ENCODE measurements around the gene C1orf146. TPM values are rescaled to one million over a fixed set of nuclear protein-coding genes. Genes with fewer than 3 reads are reported as not detected.
"Not testable (repeated sequence)": the region's sequence is repeated elsewhere in the genome, so short reads cannot be mapped to it uniquely, and the experiment has no call there.

Gene C1orf146
- total and polyA plus RNA-seq, 2 experiments from 2014 or later = not detected

DNA sequence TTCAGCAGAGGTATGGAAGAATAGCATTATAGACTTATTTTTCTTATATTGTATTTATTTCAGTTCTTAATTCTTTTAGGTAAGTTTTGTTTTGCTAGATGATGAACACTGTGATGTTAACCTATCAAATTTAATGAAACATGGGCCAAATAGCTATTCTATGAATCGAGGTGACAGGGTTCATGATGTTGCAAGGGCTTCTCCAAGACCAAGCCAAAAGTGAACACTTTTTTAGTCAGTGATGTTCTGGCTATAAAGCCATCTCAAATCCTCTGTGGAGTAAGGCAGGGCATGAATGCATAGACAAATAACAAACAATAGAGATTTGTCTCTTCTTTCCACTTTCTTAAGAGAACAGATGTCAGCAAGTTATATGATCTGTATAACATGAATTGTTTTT lies 26.7 kb downstream of the C1orf146 start:
- Histone ChIP-seq H3K79me2 (no peaks in the 10 kb centered on the region), H3K36me3 (replicated peaks; ENCODE audit: insufficient read depth, low read depth) (no peaks in the 10 kb centered on the region), H3K9me2 (replicated peaks; ENCODE audit: insufficient read depth) (no peaks in the 10 kb centered on the region), H3K4me3 (no peak overlapping the region), H2AFZ (no peak overlapping the region), H3K9me3 (ENCODE audit: low read depth) (no peaks in the 10 kb centered on the region), H3K4me2 (no peak overlapping the region), H3K4me1 (ENCODE audit: insufficient read depth) (no peaks in the 10 kb centered on the region), H4K20me1 (ENCODE audit: insufficient read depth, poor library complexity, severe bottlenecking) (no peaks in the 10 kb centered on the region), H3K27me3 (no peaks in the 10 kb centered on the region), H3K27ac (no peak overlapping the region)
- no peak for DNase-seq (ENCODE audit: low spot score)
- TF ChIP-seq EZH2 (IDR thresholded peaks at IDR 0.05; ENCODE audit: borderline replicate concordance) = no peak
- TF ChIP-seq, protein P1, sequence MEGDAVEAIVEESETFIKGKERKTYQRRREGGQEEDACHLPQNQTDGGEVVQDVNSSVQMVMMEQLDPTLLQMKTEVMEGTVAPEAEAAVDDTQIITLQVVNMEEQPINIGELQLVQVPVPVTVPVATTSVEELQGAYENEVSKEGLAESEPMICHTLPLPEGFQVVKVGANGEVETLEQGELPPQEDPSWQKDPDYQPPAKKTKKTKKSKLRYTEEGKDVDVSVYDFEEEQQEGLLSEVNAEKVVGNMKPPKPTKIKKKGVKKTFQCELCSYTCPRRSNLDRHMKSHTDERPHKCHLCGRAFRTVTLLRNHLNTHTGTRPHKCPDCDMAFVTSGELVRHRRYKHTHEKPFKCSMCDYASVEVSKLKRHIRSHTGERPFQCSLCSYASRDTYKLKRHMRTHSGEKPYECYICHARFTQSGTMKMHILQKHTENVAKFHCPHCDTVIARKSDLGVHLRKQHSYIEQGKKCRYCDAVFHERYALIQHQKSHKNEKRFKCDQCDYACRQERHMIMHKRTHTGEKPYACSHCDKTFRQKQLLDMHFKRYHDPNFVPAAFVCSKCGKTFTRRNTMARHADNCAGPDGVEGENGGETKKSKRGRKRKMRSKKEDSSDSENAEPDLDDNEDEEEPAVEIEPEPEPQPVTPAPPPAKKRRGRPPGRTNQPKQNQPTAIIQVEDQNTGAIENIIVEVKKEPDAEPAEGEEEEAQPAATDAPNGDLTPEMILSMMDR (IDR thresholded peaks at IDR 0.05; ENCODE audit: poor library complexity) = no peak
- no peak for TF ChIP-seq EZH2phosphoT487 (IDR thresholded peaks at IDR 0.05; ENCODE audit: low read depth, severe bottlenecking, unreplicated experiment)
- 90% methylated on average over 1 of the region's 1 CpG for WGBS (ENCODE audit: low lambda C conversion rate, missing lambda C conversion rate)

DNA sequence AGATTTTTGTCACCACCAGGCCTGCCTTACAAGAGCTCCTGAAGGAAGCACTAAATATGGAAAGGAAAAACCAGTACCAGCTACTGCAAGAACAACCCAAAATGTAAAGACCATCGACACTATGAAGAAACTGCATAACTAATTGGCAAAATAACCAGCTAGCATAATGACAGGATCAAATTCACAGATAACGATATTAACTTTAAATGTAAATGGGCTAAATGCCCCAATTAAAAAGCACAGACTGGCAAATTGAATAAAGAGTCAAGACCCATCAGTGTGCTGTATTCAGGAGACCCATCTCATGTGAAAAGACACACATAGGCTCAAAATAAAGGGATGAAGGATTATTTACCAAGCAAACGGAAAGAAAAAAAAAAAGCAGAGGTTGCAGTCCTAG lies 37.0 kb downstream of the C1orf146 start:
- not testable (repeated sequence) for H3K4me2 ChIP-seq; DNase-seq (ENCODE audit: low spot score); H3K4me3 ChIP-seq; H3K36me3 ChIP-seq (replicated peaks; ENCODE audit: insufficient read depth, low read depth); H3K27ac ChIP-seq; H3K27me3 ChIP-seq; H4K20me1 ChIP-seq (ENCODE audit: insufficient read depth, poor library complexity, severe bottlenecking); H2AFZ ChIP-seq; H3K79me2 ChIP-seq; H3K4me1 ChIP-seq (ENCODE audit: insufficient read depth); H3K9me3 ChIP-seq (ENCODE audit: low read depth); H3K9me2 ChIP-seq (replicated peaks; ENCODE audit: insufficient read depth)
- 94% methylated on average over 3 of the region's 3 CpGs for WGBS (ENCODE audit: low lambda C conversion rate, missing lambda C conversion rate)

DNA sequence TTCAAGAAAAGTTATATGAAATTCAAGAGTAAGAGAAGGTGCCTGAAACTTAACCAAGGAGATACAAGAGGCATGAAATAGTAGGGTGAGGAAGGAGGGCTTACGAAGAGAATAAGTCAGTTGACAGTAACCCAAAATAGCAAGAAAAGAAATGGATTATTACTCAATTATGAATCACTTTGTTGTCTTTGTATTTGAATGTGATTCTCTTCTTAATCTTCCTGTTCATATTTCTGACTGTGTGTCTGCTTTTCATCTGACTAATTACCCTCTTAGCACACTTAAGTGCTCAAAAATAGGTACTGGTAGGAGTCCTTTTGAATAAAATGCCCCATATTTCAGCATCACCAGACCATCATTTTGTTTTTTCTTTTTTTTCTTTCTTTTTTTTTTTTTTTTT lies 41.6 kb downstream of the C1orf146 start:
- Histone ChIP-seq H4K20me1 (ENCODE audit: insufficient read depth, poor library complexity, severe bottlenecking) (no peaks in the 10 kb centered on the region), H2AFZ (no peak overlapping the region), H3K9me3 (ENCODE audit: low read depth) (no peaks in the 10 kb centered on the region), H3K79me2 (no peaks in the 10 kb centered on the region), H3K4me2 (no peak overlapping the region), H3K4me3 (no peak overlapping the region), H3K36me3 (replicated peaks; ENCODE audit: insufficient read depth, low read depth) (no peaks in the 10 kb centered on the region), H3K27ac (no peak overlapping the region), H3K9me2 (replicated peaks; ENCODE audit: insufficient read depth) (no peaks in the 10 kb centered on the region), H3K4me1 (ENCODE audit: insufficient read depth) (no peaks in the 10 kb centered on the region), H3K27me3 (no peaks in the 10 kb centered on the region)
- DNase-seq (ENCODE audit: low spot score) = no peak
- TF ChIP-seq EZH2phosphoT487 (IDR thresholded peaks at IDR 0.05; ENCODE audit: low read depth, severe bottlenecking, unreplicated experiment) (no peak), EZH2 (IDR thresholded peaks at IDR 0.05; ENCODE audit: borderline replicate concordance) (no peak)
- TF ChIP-seq, protein P1 (IDR thresholded peaks at IDR 0.05; ENCODE audit: poor library complexity) = no peak
- 94% methylated on average over 1 of the region's 1 CpG for WGBS (ENCODE audit: low lambda C conversion rate, missing lambda C conversion rate)

DNA sequence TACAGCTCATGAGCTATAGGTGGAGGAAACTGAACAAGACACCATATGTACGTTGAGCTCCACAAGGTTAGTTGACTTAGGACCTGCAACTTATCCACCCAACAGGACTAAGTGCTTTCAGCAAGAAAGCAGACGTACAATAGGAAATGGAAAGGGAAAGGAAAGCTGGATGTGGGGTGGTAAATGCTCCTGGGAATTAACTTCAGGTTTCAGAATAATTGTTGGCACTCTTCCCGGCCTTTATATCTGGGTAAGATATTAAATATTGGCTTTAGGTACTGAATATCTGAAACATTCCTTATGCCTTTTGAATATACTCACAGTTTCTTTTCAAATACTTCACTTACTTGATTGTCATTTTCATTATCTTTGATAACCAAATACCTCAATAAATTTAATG lies 44.8 kb downstream of the C1orf146 start:
- WGBS (ENCODE audit: low lambda C conversion rate, missing lambda C conversion rate) = 98% methylated on average over 3 of the region's 3 CpGs
- Histone ChIP-seq H3K36me3 (replicated peaks; ENCODE audit: insufficient read depth, low read depth) (no peaks in the 10 kb centered on the region), H3K9me2 (replicated peaks; ENCODE audit: insufficient read depth) (no peaks in the 10 kb centered on the region)

More for the DNA sequence above, 44.8 kb downstream of the C1orf146 start:
- no peak overlapping the region for H2AFZ ChIP-seq
- no peaks in the 10 kb centered on the region for H3K9me3 ChIP-seq (ENCODE audit: low read depth)
- no peak overlapping the region for H3K27ac ChIP-seq
- no peaks in the 10 kb centered on the region for H3K79me2 ChIP-seq
- TF ChIP-seq EZH2 (IDR thresholded peaks at IDR 0.05; ENCODE audit: borderline replicate concordance) = no peak
- no peaks in the 10 kb centered on the region for H3K27me3 ChIP-seq
- H4K20me1 ChIP-seq (ENCODE audit: insufficient read depth, poor library complexity, severe bottlenecking) = no peaks in the 10 kb centered on the region
- H3K4me3 ChIP-seq = no peak overlapping the region
- no peak overlapping the region for H3K4me2 ChIP-seq
- no peaks in the 10 kb centered on the region for H3K4me1 ChIP-seq (ENCODE audit: insufficient read depth)
- no peak for DNase-seq (ENCODE audit: low spot score)

Data from hepatocyte (in vitro differentiated cells).